ENCODE measurements around the gene ATP1A1. TPM values are rescaled to one million over a fixed set of nuclear protein-coding genes. Genes with fewer than 3 reads are reported as not detected.

ATP1A1 gene
- total RNA-seq, 1 donor from 2014 or later, result 261 TPM

DNA sequence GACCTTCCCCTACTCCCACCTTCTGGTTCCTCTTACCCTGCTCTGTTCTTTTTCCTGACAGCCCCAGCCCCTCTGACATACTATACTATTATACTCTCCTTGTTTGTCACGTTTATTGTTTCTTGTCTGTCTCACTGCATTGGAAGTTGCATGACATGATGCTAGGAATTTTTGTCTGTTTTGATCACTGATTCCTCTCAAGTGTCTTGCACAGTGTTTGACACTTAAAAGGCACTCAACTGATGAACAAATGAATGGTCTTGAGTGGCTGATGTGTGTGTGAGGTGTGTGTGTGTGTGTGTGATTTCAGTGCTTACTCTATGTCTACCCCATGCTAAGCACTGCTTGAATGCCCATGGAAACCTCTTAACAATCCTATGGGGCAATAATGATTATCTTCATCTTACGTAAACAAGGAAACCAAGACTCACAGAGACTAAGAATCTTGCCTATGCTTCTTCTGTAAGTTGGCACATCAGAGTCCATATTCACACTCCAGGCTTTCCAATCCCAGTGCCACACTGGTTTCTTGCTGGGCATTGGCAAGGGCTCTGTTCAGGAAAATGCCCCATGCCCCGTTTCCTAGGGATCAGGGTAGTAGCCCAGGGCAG lies 59.7 kb downstream of the ATP1A1 start:
- H3K4me3 ChIP-seq (ENCODE audit: low read depth, low read length), result no peak overlapping the region
- TF ChIP-seq, protein P1, sequence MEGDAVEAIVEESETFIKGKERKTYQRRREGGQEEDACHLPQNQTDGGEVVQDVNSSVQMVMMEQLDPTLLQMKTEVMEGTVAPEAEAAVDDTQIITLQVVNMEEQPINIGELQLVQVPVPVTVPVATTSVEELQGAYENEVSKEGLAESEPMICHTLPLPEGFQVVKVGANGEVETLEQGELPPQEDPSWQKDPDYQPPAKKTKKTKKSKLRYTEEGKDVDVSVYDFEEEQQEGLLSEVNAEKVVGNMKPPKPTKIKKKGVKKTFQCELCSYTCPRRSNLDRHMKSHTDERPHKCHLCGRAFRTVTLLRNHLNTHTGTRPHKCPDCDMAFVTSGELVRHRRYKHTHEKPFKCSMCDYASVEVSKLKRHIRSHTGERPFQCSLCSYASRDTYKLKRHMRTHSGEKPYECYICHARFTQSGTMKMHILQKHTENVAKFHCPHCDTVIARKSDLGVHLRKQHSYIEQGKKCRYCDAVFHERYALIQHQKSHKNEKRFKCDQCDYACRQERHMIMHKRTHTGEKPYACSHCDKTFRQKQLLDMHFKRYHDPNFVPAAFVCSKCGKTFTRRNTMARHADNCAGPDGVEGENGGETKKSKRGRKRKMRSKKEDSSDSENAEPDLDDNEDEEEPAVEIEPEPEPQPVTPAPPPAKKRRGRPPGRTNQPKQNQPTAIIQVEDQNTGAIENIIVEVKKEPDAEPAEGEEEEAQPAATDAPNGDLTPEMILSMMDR (conservative IDR thresholded peaks at IDR 0.05; ENCODE audit: low read depth, low read length), result no peak
- DNase-seq (ENCODE audit: low read depth), result no peak

DNA sequence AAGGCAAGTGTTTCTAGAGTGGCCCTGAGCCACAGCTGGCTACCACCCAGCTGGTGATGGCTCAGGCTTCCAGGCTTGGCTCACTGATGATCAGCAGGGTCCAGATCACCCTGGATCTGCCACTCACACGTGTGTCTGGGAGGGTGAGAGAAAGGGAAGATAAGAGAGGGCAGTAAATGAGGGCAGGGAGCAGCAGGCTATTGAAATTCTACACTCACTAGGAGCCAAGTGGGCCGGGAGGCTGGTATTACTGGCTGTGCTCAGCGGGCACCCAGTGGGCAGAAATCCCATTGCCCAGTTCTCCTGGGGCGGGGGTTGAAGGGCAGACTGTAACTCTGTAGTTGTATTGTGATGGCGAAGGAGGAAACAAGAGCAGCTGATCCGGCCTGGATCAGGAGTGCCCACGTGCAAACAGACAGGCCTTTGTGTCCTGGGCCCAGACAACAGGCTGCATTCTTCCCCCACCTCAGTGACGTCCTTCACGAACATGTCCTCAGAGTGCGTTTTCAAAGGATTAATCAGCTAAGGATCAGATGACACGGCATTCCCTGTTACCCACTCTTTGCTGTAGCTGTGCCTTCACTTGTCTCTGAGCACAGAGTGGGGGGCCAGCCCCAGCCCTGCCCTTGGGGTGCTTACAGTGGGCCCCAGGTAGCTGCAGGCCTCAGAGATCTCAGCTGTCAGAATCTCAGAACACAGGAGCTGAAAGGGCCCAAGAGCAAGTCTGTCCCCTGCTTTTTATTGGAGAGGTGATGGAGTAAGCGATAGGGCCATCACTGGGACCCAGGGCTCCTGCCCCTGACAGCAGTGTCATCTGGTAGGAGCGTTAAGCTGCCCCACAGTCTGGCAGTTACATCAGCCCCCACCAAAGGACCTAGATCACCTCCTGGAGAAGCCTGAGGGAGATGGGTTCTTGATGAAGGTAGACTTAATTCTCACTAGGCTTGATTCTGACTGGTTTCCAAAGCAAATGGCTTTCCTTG lies 60.5 kb downstream of the ATP1A1 start:
- no peak overlapping the region for H3K4me3 ChIP-seq (ENCODE audit: low read depth, low read length)
- no peak for DNase-seq (ENCODE audit: low read depth)
- TF ChIP-seq, protein P1 (conservative IDR thresholded peaks at IDR 0.05; ENCODE audit: low read depth, low read length), result no peak

DNA sequence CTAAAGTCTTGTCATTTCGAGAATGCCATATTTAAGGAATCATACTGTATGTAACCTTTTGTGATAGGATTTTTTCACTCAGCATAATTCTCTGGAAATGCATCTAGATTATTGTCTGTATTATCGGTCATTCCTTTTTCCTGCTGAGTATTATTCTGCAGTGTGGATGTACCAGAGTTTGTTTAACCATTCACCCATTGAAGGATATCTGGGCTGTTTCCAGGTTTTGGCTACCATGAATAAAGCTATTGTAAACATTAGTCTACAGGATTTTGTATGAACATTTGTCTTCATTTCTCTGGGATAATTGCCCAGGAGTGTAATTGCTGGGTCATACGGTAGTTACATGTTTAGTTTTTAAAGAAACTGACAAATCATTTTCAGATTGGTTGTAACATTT lies 61.8 kb downstream of the ATP1A1 start:
- H3K4me3 ChIP-seq (ENCODE audit: low read depth, low read length), result no peak overlapping the region
- TF ChIP-seq, protein P1 (conservative IDR thresholded peaks at IDR 0.05; ENCODE audit: low read depth, low read length), result no peak
- no peak for DNase-seq (ENCODE audit: low read depth)

DNA sequence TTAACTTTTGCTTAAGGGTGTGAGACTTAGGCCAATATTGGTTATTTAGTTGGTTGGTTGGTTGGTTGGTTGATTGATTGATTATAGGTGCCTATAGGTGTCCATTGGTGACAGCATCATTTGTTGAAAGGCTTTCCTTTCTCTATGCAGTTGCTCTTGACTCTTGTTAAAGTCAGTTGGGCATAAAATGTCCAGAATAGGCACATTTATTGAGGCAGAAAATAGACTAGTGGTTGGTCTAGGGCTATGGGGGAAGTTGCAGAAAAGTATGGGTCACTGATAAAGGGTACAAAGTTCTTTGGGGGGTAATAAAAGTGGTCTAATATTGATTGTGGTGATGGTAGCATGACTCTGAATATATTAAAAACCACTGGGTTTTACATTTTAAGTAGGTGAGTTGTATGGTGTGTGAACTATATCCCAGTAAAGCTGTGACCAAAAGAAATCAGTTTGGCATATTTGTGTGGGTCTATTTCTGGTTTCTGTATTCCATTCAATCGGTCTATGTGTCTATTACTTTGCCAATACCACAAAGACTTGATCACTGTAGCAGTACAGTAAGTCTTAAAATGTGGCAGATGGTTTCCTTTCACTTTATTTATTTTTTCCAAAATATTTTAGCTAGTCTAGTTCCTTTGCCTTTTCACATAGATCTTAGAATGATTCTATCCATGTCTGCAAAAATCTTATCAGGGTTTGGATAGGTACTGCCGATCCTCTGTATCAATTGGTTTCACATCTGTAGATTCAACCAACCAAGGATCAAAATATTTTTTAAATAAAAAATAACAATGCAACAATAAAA lies 63.0 kb downstream of the ATP1A1 start:
- DNase-seq (ENCODE audit: low read depth), result no peak
- TF ChIP-seq, protein P1 (conservative IDR thresholded peaks at IDR 0.05; ENCODE audit: low read depth, low read length), result no peak

DNA sequence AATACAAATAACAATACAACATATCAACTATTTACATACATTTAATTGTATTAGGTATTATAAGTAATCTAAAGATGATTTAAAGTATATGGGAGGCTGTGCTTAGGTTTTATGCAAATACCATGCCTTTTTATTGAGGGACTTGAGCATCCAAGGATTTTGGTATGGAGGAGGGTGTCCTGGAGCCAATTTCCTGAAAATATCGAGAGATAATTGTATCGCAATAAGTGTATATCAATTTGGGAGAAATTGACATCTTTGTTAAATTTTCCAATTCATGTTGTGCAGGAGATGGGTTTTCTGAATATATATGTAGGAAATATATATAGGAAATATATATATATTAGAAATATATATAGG lies 63.5 kb downstream of the ATP1A1 start:
- DNase-seq (ENCODE audit: low read depth), result no peak
- TF ChIP-seq, protein P1 (conservative IDR thresholded peaks at IDR 0.05; ENCODE audit: low read depth, low read length), result no peak
- no peak overlapping the region for H3K4me3 ChIP-seq (ENCODE audit: low read depth, low read length)

More for the DNA sequence above, 63.0 kb downstream of the ATP1A1 start:
- H3K4me3 ChIP-seq (ENCODE audit: low read depth, low read length), result no peak overlapping the region

DNA sequence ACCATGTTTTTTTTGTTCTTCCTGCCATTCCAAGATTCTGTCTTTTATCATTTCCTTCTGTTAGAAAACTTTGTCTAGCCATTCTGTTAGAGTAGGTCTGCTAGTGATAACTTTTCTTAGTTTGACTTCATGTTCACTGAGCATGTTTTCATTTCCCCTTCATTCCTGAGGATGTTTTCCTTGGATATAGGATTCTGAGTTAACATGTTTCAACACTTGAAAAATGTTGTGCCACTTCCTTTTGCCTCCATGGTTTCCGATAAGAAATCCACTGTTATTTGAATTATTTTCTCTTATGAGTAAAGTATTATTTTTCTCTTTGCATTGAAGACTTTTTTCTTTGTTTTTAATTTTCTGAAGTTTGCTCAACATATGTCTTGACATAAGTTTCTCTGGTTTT lies 66.7 kb downstream of the ATP1A1 start:
- TF ChIP-seq, protein P1 (conservative IDR thresholded peaks at IDR 0.05; ENCODE audit: low read depth, low read length), result no peak
- DNase-seq (ENCODE audit: low read depth), result no peak
- H3K4me3 ChIP-seq (ENCODE audit: low read depth, low read length), result no peak overlapping the region

All from epithelial cell of proximal tubule (primary cell).